Parathyroid adenoma (tissue), 2 donors: ENCODE data around the gene ST8SIA1.

Source experiments
- H2AFZ ChIP-seq: fragments of 300-600 bp; sonication (generic); one replicate; pipeline ENCODE4 v1.7.0; 2017; ENCODE audit warnings: antibody characterized with exemption, mild to moderate bottlenecking
- H3K27ac ChIP-seq: fragments of 300-600 bp; sonication (generic); one replicate; pipeline ENCODE4 v1.7.0; 2017
- H3K27me3 ChIP-seq: fragments of 300-600 bp; sonication (generic); one replicate; pipeline ENCODE4 v1.7.0; 2017; ENCODE audit warnings: low read length; ENCODE audit not compliant: control insufficient read depth, insufficient read depth
- H3K36me3 ChIP-seq: fragments of 300-600 bp; sonication (generic); one replicate; pipeline ENCODE4 v1.7.0; 2017; ENCODE audit warnings: low read length; ENCODE audit not compliant: control insufficient read depth, insufficient read depth
- H3K4me1 ChIP-seq: fragments of 300-600 bp; sonication (generic); one replicate; pipeline ENCODE4 v1.7.0; 2017; ENCODE audit warnings: control low read depth
- H3K4me2 ChIP-seq: fragments of 300-600 bp; sonication (generic); one replicate; pipeline ENCODE4 v1.7.0; 2017; ENCODE audit warnings: low read length
- H3K4me3 ChIP-seq: fragments of 300-600 bp; sonication (generic); one replicate; pipeline ENCODE4 v1.7.0; 2017; ENCODE audit warnings: low read depth, low read length
- H3K79me2 ChIP-seq: fragments of 300-600 bp; sonication (generic); one replicate; pipeline ENCODE4 v1.7.0; 2017; ENCODE audit warnings: control low read depth
- H3K9ac ChIP-seq: fragments of 300-600 bp; sonication (generic); one replicate; pipeline ENCODE4 v1.7.0; 2017; ENCODE audit warnings: mild to moderate bottlenecking
- H3K9me3 ChIP-seq: fragments of 300-600 bp; sonication (generic); one replicate; pipeline ENCODE4 v1.7.0; 2017; ENCODE audit warnings: low read length; ENCODE audit not compliant: control insufficient read depth
- TF ChIP-seq, protein P1 (sequence below): fragments of 300-600 bp; sonication (generic); IDR thresholded peaks from one replicate; pipeline ENCODE4 v1.7.0; 2017; ENCODE audit warnings: antibody characterized with exemption, mild to moderate bottlenecking
- donor health status: primary hyperparathyroidism.

Gene ST8SIA1

DNA sequence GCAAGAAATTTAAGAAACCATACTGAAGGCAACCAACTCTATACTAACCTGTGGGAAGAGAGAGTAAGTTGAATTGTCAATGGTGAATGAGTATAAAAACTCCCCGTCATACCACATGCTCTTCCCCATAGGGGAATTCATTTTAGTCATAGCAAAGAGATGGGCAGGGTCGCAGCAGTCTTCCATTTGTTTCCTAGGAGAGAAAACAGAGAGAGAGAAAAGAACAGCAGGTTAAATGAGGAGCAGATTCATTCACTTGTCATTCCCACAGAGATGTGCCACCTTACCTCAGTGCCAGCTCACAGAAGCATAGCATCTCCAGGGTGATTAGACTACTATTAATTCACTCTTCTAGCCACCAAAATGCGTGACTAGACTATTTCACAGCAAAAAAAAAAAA lies 47.4 kb downstream of the ST8SIA1 start:
- H3K4me3 ChIP-seq: no peak overlapping the region

DNA sequence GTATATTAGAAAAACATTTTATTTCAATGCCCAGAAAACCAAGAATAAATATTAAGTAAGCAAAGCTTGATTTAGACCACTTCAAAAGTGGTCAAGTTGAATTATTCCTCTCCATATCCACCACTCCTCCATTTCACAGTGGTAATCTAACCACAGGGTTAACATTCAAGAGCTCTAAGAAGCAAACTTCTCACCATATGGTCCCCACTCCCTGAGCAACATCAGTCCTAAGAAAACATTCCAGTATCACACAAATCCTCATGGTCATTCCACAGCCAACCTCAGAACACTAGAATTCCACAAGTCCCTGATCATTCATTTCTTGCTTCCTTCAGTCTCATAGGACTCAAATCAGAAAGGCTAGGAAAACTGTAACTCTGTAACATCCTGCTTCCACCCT lies 47.9 kb downstream of the ST8SIA1 start:
- Histone ChIP-seq H3K36me3 (no peaks in the 10 kb centered on the region), H3K27ac (no peak overlapping the region), H2AFZ (no peak overlapping the region), H3K4me2 (no peak overlapping the region), H3K9ac (no peak overlapping the region), H3K4me3 (no peak overlapping the region), H3K27me3 (no peaks in the 10 kb centered on the region), H3K4me1 (no peaks in the 10 kb centered on the region), H3K9me3 (no peaks in the 10 kb centered on the region), H3K79me2 (no peaks in the 10 kb centered on the region)
- TF ChIP-seq, protein P1, sequence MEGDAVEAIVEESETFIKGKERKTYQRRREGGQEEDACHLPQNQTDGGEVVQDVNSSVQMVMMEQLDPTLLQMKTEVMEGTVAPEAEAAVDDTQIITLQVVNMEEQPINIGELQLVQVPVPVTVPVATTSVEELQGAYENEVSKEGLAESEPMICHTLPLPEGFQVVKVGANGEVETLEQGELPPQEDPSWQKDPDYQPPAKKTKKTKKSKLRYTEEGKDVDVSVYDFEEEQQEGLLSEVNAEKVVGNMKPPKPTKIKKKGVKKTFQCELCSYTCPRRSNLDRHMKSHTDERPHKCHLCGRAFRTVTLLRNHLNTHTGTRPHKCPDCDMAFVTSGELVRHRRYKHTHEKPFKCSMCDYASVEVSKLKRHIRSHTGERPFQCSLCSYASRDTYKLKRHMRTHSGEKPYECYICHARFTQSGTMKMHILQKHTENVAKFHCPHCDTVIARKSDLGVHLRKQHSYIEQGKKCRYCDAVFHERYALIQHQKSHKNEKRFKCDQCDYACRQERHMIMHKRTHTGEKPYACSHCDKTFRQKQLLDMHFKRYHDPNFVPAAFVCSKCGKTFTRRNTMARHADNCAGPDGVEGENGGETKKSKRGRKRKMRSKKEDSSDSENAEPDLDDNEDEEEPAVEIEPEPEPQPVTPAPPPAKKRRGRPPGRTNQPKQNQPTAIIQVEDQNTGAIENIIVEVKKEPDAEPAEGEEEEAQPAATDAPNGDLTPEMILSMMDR: no peak

More for the DNA sequence above, 47.4 kb downstream of the ST8SIA1 start:
- Histone ChIP-seq H3K4me2 (no peak overlapping the region), H3K27ac (no peak overlapping the region), H3K27me3 (no peaks in the 10 kb centered on the region), H3K9ac (no peak overlapping the region), H3K36me3 (no peaks in the 10 kb centered on the region), H3K4me1 (no peaks in the 10 kb centered on the region), H3K9me3 (no peaks in the 10 kb centered on the region), H3K79me2 (no peaks in the 10 kb centered on the region), H2AFZ (peak overlapping the region; percentile 17)
- TF ChIP-seq, protein P1: no peak

DNA sequence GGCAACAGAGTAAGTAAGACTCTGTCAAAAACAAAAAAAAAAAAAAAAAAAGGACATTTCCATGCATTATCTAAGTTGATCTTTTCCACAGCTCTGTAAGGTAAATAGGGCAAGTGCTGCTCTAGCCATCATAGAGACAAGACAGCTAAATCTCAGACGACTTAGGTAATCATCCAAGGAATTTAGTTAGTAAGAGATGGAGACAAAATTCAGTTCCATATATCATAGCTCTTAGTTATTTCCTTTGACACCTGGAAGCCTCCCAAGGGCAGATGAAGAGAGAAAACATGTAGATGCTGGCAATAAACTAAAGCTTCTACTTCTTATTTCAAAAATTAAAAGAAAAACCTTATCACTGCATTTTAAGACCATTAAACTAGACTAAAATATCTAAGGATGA lies 48.7 kb downstream of the ST8SIA1 start:
- H3K4me3 ChIP-seq: no peak overlapping the region
- H3K79me2 ChIP-seq: no peaks in the 10 kb centered on the region
- H3K27me3 ChIP-seq: no peaks in the 10 kb centered on the region
- TF ChIP-seq, protein P1: no peak
- H3K4me2 ChIP-seq: no peak overlapping the region
- H3K36me3 ChIP-seq: no peaks in the 10 kb centered on the region
- H3K9me3 ChIP-seq: no peaks in the 10 kb centered on the region
- no peaks in the 10 kb centered on the region for H3K4me1 ChIP-seq
- H3K27ac ChIP-seq: no peak overlapping the region
- H3K9ac ChIP-seq: no peak overlapping the region
- H2AFZ ChIP-seq: no peak overlapping the region

DNA sequence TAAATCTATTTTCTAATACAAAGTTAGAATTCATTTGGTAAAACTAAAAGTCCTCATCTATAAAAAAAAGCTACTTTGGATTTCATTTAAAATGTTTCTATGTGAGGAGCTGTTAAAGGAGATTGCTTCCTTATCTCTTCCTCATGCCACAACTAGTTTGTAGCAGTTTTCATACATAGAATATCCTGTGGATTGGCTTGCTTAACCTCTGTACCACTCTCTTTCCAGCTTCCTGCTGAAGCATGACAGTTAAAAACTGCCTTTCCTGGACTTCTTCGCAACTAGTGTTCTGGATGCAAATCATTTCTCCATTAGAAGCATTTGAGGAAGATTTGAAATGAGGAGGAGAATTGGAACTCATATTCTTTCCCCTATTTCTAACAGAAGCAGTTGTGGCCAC lies 49.6 kb downstream of the ST8SIA1 start:
- Histone ChIP-seq H3K27me3 (no peaks in the 10 kb centered on the region), H3K27ac (no peak overlapping the region), H3K36me3 (no peaks in the 10 kb centered on the region), H3K4me3 (no peak overlapping the region), H3K4me1 (no peaks in the 10 kb centered on the region), H2AFZ (no peak overlapping the region), H3K4me2 (no peak overlapping the region), H3K9ac (no peak overlapping the region), H3K79me2 (no peaks in the 10 kb centered on the region), H3K9me3 (no peaks in the 10 kb centered on the region)
- TF ChIP-seq, protein P1: no peak

DNA sequence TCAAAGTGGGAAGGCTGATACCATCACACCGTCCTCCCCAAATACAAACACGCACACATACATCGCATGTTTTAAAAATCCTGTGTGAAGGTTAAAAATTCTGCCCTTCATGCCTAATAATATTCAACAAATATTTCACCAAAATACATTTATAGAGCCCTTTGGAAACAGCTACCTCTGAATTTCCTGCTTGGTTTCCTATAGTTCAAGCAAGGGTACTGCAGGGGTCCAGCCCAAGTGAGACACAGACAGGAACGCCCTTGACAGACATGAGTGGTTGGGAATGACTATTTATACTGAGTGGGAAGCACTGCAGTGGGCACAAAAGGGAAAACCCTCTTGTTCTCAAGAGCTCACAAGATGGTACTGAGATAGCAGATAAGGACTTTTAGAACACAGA lies 51.0 kb downstream of the ST8SIA1 start:
- H3K9me3 ChIP-seq: no peaks in the 10 kb centered on the region
- H3K27ac ChIP-seq: no peak overlapping the region
- H3K9ac ChIP-seq: no peak overlapping the region
- H2AFZ ChIP-seq: no peak overlapping the region
- no peak overlapping the region for H3K4me2 ChIP-seq
- H3K4me3 ChIP-seq: no peak overlapping the region
- TF ChIP-seq, protein P1: no peak
- H3K4me1 ChIP-seq: no peaks in the 10 kb centered on the region
- no peaks in the 10 kb centered on the region for H3K36me3 ChIP-seq
- H3K27me3 ChIP-seq: no peaks in the 10 kb centered on the region
- no peaks in the 10 kb centered on the region for H3K79me2 ChIP-seq
